Kidney (tissue), 14 donors: ENCODE data around the gene DHRS13. TPM values are rescaled to one million over a fixed set of nuclear protein-coding genes. Genes with fewer than 3 reads are reported as not detected.
A peak's percentile ranks its signal among the peaks of the same experiment; 100 is the strongest.

Source experiments
- DNase-seq, 5 donors: peaks; one replicate each; pipeline ENCODE4 v3.0.0-alpha.2; 2013 to 2020
- FAIRE-seq: peaks from 2 replicates; lab custom pipeline; 2012; peaks lifted over from hg19 to GRCh38; lab: Jason Lieb, UNC
- H3K27ac ChIP-seq, 2 donors: one replicate each; pipeline ENCODE4 v1.7.0; 2013; ENCODE audit warnings: low read depth in 2 of 2, low read length in 2 of 2, inconsistent platforms in 1 of 2
- H3K27me3 ChIP-seq: one replicate; pipeline ENCODE4 v1.7.1; 2013; ENCODE audit warnings: low read length, inconsistent platforms; ENCODE audit not compliant: control insufficient read depth, insufficient read depth
- H3K36me3 ChIP-seq, 3 donors: one replicate each; pipeline versions ENCODE4 v1.7.0 to v1.7.1; 2013; ENCODE audit warnings: low read length in 3 of 3, control low read depth in 1 of 3, inconsistent platforms in 1 of 3; ENCODE audit not compliant: insufficient read depth in 3 of 3, control insufficient read depth in 2 of 3
- H3K4me1 ChIP-seq, 3 donors: one replicate each; pipeline versions ENCODE4 v1.7.0 to v1.7.1; 2013; ENCODE audit warnings: low read length in 3 of 3, inconsistent platforms in 1 of 3, low read depth in 1 of 3; ENCODE audit not compliant: control insufficient read depth in 2 of 3, insufficient read depth in 2 of 3
- H3K4me3 ChIP-seq, 3 donors: one replicate each; pipeline versions ENCODE4 v1.7.0 to v1.8.1; 2013; ENCODE audit warnings: low read length in 3 of 3, control low read depth in 1 of 3, inconsistent platforms in 1 of 3
- H3K9ac ChIP-seq, 3 donors: one replicate each; pipeline versions ENCODE4 v1.7.0 to v1.7.1; 2013; ENCODE audit warnings: low read length in 3 of 3, control low read depth in 1 of 3, inconsistent platforms in 1 of 3
- H3K9me3 ChIP-seq, 3 donors: one replicate each; pipeline versions ENCODE4 v1.7.0 to v1.7.1; 2013; ENCODE audit warnings: low read length in 3 of 3, control low read depth in 1 of 3, inconsistent platforms in 1 of 3; ENCODE audit not compliant: control insufficient read depth in 2 of 3, insufficient read depth in 1 of 3
- CTCF ChIP-seq: IDR thresholded peaks from 3 replicates; pipeline ENCODE4 v1.5.1; 2012; ENCODE audit warnings: mild to moderate bottlenecking, moderate library complexity, borderline replicate concordance; ENCODE audit not compliant: insufficient read depth; ENCODE audit errors: extremely low read depth
- intact Hi-C: fragments of 100-400 bp; cut with DNase I; formaldehyde crosslinking; loops from one replicate; pipeline ENCODE4 v1.11.1; 2022
- polyA plus RNA-seq: library from polyadenylated mRNA; stranded (reverse); fragments of 350-450 nt; fragmentation: Illumina TruSeq; extraction: RNeasy Lipid Tissue Mini Kit (QIAGEN cat#74804); gene quantifications from one replicate; pipeline ENCODE4 v1.2.3, GENCODE V29; 2014; ENCODE audit warnings: low read depth, low replicate concordance; ENCODE audit not compliant: insufficient read depth
- total RNA-seq: library from RNA; stranded (reverse); fragmentation: NEBNext Ultra II Directional; extraction: Animal tissue kit (Norgen Biotek cat#: 25700); gene quantifications from one replicate; pipeline ENCODE4 v1.2.1, GENCODE V29; 2021
- donor health status: control.
- donor health status: control.
- donor health status: control.
- donor health status: control.
- donor health status: control.
- donor health status: DM: yes; HTN: yes; CAD: no.
- donor health status: Normal renal cell carcinoma (clear cell type).

The DHRS13 gene
- total and polyA plus RNA-seq, 2 donors from 2014 or later: 21.6 to 29.5 TPM

GRCh38 chr17:28880572-28880945, 22.3 kb downstream of the DHRS13 start:
- FAIRE-seq: no peak
- Histone ChIP-seq H3K36me3 (peaks cover 0 to 49% (median 36%) of the 10 kb centered on the region in 3 donors), H3K27ac (no peak overlapping the region), H3K27me3 (no peaks in the 10 kb centered on the region), H3K9ac (no peak overlapping the region), H3K4me1 (no peaks in the 10 kb centered on the region), H3K4me3 (no peak overlapping the region), H3K9me3 (no peaks in the 10 kb centered on the region)
- no peak for DNase-seq
- no peak for TF ChIP-seq CTCF
- intact Hi-C loops: no loop called here

GRCh38 chr17:28879886-28880571, 22.9 kb downstream of the DHRS13 start:
- no peak overlapping the region for H3K27ac ChIP-seq
- peaks cover 0 to 44% (median 36%) of the 10 kb centered on the region in 3 donors for H3K36me3 ChIP-seq
- intact Hi-C loops: no loop called here
- H3K9me3 ChIP-seq: no peaks in the 10 kb centered on the region
- FAIRE-seq: no peak
- no peak overlapping the region for H3K9ac ChIP-seq
- TF ChIP-seq CTCF: no peak
- DNase-seq: no peak
- no peaks in the 10 kb centered on the region for H3K4me1 ChIP-seq
- H3K4me3 ChIP-seq: no peak overlapping the region
- H3K27me3 ChIP-seq: no peaks in the 10 kb centered on the region

- no peak for FAIRE-seq
- Histone ChIP-seq H3K4me1 (no peaks in the 10 kb centered on the region), H3K27me3 (no peaks in the 10 kb centered on the region), H3K27ac (no peak overlapping the region), H3K36me3 (peaks cover 0 to 34% (median 29%) of the 10 kb centered on the region in 3 donors), H3K4me3 (no peak overlapping the region), H3K9me3 (no peaks in the 10 kb centered on the region), H3K9ac (no peak overlapping the region)
- DNase-seq: peak in 2 of 5 donors; percentile 37 to 59
- TF ChIP-seq CTCF: peak; percentile 39
- intact Hi-C loops: no loop called here
These were observed 23.9 kb downstream of the DHRS13 start for GRCh38 chr17:28878981-28879380.
